SK-N-MC (cell line): Measurements from ENCODE around the gene MAP3K20.

Experiments
- EZH2 ChIP-seq: fragments of 200-600 bp; sonication (generic); IDR thresholded peaks from one replicate; pipeline ENCODE4 v1.6.1; 2017; ENCODE audit warnings: antibody characterized with exemption
- FOXP2 ChIP-seq: optimal IDR thresholded peaks from 2 replicates; pipeline ENCODE3; 2011; ENCODE audit warnings: mild to moderate bottlenecking, moderate library complexity; ENCODE audit not compliant: insufficient read depth; ENCODE audit errors: extremely low read length, control extremely low read depth
- POLR2AphosphoS5 ChIP-seq: IDR thresholded peaks from 2 replicates; pipeline ENCODE4 v1.6.1; 2012; ENCODE audit warnings: mild to moderate bottlenecking, low read depth, low read length, borderline replicate concordance

- TF ChIP-seq POLR2AphosphoS5, result no peak
- no peak for TF ChIP-seq EZH2
- TF ChIP-seq FOXP2, result no peak
Measured at GRCh38 chr2:173199294-173199693, 123.6 kb downstream of the MAP3K20 start.
